HUDEP-2 (cell line): Measurements from ENCODE around the gene TOMM5.

Experiments used
- DNase-seq, 76 experiments: peaks; one replicate each; lab custom pipeline; 2025; ENCODE audit not compliant: unreplicated experiment in 76 of 76; lab: John Stamatoyannopoulos, UW

The TOMM5 gene

DNA sequence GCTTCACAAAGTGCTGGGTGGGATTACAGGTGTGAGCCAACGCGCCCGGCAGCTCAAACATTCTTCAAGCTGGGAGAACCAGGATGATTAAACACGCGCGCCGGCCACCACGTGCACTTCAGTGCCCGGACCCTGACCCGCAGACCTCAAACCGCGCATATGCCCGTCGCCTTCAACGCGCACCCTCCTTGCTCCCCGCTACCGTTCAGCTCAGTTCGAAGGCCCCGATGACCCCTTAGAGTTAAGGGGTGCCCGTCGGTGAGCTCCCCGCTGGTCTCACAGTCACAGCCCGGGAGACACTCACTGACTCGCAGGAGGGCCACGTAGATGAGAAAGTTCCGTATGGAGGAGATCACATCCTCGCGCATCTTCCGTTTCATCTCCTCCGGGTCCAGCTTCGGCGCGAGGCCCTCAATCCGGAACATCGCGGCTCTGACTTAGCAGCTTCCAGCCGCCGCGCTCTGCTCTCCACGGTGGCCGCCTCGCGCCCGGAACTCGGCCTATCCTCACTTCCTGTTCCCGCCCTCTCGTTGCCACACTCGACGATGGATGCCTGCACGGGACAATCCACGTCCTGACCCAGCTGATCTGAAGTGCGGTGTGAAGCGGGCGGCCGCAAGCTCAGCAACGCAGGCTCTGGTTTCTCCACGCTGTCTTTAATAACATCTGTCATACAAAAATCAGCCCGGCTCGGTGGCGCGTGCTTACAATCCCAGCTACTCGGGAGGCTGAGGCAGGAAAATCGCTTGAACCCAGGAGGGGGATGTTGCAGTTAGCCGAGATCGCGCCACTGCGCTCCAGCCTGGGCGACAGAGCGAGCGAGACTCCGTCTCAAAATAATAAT lies at the start of gene TOMM5:
TSS of gene TOMM5 (minus strand) at position 490 of the 844 bp plus-strand sequence. CDS start at position 425, 65 bp downstream.
- peak in 75 of 76 experiments; percentile 28 to 91 (median 82) for DNase-seq

GRCh38 chr9:37641331-37641730 lies 48.9 kb upstream of the TOMM5 start:
- DNase-seq, result no peak

- DNase-seq, result no peak
These were observed 47.8 kb upstream of the TOMM5 start for GRCh38 chr9:37640246-37640645.

- DNase-seq, result no peak
These were observed 47.4 kb upstream of the TOMM5 start for GRCh38 chr9:37639841-37640240.

GRCh38 chr9:37639109-37639762 lies 46.8 kb upstream of the TOMM5 start:
- no peak for DNase-seq

DNA sequence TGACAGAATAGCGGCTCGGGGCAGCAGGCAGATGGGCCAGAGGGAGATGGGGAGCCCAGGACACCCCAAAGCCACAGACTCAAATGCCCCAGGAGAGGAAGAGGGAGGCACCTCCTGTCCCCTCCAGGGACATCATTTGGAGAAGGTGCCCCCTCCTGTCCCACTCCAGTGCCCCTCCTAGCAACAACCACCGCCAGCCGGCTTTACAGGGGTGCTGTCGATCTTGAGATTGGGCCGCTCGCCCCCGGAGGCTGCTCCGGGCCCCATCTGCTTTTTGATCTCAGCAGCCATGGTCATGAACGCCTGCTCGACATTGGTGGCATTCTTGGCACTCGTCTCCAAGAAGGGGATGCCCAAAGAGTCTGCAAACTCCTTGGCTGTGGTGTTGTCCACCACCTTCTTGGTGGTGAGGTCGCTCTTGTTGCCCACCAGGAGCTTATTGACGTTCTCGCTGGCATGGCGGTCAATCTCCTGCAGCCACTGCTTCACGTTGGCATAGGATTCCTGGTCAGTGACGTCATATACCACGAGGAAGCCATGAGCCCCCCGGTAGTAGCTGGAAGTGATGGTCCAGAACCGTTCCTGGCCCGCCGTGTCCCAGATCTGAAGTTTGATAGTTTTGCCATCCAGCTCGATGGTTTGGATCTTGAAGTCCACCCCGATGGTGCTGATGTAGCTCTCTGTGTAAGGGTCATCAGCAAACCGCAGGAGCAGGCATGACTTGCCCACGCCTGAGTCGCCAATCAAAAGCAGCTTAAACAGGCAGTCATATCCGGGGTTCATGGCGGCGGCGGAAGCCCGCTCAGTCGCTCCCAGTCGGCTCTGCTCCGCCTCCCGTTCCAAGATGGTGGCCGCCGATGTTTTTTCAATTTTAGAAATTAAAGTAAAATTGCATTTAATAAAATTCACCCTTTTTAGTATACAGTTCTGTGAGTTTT lies 44.4 kb upstream of the TOMM5 start:
- no peak for DNase-seq

DNA sequence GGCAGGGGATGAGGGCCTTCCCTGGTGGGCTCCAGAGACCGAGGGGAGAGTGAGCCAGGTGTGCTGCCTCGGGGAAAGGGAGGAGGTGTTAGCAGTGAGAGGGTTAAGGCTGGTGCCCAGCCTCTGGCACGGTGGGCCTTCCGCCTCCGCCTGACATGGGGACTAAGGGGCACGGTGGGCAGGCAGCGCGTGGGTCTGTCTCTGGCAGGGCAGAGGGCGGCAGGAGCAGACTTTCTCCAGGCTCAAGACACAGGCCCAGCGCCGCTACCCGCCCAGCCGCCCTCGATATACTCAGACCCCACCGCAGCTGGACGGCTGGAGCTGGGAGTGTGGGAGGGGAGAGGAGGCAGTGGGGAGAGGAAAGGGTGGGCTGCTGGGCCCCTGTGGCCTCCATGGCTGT lies 43.4 kb upstream of the TOMM5 start:
- no peak for DNase-seq

GRCh38 chr9:37632479-37632878 lies 40.1 kb upstream of the TOMM5 start:
- DNase-seq, result no peak

DNA sequence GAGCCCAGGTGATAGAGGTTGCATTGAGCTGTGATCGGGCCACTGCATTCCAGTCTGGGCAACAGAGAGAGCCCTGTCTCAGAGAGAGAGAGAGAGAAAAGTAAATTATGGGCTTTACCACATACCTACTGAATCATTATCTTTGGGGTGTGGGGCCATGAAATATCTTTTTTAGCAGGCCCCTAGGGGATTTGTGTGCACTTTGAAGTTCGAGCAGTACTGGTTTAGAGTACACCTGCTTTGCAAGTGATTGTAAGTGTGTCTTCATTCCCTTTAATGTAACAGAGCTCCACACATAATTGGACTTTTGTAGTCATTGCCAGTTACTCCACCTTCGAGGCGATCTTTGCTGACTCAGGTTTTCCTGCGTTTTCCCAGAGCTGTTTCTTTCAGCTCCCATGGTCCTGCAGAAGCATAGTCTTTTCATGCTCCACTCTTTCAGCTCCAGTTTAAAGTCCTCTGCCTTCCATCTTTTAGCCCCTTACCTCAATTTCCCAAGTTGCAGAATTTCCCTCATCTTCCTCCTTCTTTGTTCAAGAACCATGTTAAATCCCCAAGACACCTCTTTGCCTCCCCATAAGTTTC lies 34.4 kb upstream of the TOMM5 start:
- no peak for DNase-seq

GRCh38 chr9:37625758-37626147 lies 33.4 kb upstream of the TOMM5 start:
- no peak for DNase-seq

- DNase-seq, result no peak
These were observed 32.8 kb upstream of the TOMM5 start for GRCh38 chr9:37625036-37625757.

DNA sequence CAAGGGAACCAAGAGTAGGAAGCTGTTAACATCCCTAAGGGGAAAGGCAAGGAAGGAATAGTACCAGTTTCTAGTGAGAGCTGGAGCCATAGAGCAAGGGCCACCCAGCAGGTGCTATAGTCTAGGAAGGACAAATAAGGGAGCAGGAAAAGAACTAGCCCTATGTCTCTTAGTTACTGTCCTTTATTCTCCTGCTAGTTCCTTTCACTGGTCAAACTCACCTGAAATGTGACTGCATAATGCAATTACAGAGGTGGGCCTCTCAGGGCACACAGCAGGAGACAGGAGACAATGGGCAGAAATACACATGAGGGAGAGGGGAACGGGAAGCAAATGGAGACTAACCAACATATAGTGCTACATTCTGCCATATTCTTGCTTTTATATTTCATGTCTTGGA lies 31.7 kb upstream of the TOMM5 start:
- no peak for DNase-seq

DNA sequence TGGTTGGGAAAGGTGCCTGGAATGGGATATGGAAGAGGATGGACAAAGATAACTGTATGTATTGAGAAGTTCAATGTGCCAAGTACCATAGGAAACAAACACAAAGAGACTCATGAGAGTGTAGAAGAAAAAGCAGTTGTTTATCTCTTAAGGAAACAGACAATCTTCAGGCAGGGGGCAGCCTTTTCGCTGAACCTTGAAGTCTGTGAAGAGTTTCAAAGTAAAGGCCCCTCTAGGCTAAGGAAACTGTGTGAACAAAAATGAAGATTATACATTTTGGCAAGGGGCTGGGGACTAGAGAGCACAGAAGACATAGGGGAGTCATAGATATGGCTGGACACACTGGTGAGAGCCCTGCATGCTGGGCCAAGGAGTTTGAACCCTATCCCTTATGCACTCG lies 30.9 kb upstream of the TOMM5 start:
- no peak for DNase-seq

DNA sequence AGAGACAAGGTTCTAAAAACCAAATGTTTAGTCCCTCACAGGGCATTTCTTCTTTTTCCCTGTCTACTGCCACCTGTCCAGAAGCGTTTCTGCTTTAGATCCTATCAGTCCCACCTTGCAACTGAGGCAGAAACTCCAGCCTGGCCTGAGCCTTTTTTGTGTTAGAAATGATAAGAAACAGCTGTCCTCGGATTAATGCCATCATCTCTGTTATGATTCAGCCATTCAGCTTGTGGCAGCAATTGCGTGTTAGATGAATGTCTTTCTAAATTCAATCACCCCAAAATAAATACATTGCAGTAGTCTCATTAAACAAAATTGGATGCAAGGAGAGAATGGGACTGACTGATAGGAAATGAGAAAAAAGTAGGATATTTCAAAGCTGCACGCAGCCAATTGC lies 30.1 kb upstream of the TOMM5 start:
- no peak for DNase-seq

GRCh38 chr9:37621273-37622121 lies 29.1 kb upstream of the TOMM5 start:
- no peak for DNase-seq

DNA sequence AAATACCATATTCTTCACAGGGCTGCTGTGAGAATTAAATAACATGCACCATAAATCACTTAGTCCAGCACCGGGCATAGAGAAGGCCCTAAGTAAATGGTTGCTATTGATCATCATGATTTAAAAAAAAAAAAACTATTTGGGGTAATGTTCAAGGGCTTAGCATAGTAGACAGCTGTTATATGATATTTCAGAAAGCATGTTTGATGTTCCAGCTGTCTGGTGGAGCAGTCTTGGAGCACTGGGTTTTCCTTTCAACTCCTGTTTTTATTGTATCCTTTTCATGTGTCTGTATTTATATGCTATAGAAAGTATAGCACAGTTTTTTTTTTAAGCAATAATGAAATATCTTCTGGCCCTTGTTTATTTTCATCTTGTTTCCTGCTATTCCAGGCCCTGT lies 28.0 kb upstream of the TOMM5 start:
- no peak for DNase-seq

- DNase-seq, result no peak
These were observed 27.4 kb upstream of the TOMM5 start for GRCh38 chr9:37619806-37620205.

DNA sequence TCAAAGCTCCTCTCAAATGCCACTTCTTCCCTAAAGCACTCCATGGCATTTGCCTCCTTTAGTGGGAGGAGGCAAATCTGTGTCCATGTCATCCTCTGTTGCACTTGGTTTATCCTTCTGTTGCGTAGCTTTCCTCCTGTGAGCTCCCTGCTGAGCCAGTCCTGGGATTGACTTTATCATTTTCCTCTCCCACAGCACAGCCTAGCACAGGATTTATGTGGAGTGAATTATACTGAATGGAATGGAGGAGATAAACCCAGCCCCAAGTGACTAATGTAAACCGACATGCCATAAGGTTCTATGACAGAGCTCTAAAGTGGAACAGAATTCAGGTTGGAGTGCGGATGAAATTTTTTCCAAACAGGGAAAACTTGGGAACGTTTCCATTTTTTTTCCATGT lies 26.4 kb upstream of the TOMM5 start:
- DNase-seq, result no peak

DNA sequence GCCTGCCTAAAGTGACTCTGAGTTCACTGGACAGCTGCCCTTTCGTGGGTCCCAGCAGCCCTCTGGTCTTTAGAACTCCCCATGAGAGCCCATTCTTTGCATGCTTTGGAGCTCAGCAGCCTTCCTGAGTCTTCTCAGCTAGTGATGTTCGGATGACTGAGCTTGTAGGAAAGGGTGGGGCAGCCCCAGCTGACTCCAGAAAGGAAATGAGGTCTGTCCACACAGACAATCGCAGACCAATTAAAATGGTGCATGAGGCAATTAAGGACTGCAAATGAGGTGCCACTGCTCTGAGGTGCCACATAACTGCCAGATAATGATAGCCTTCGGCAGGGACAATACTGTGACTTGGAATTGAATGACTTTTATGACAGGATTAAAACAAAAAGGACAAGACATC lies 25.4 kb upstream of the TOMM5 start:
- no peak for DNase-seq
